ENCODE data around the gene CRPPA.

Gene CRPPA

DNA sequence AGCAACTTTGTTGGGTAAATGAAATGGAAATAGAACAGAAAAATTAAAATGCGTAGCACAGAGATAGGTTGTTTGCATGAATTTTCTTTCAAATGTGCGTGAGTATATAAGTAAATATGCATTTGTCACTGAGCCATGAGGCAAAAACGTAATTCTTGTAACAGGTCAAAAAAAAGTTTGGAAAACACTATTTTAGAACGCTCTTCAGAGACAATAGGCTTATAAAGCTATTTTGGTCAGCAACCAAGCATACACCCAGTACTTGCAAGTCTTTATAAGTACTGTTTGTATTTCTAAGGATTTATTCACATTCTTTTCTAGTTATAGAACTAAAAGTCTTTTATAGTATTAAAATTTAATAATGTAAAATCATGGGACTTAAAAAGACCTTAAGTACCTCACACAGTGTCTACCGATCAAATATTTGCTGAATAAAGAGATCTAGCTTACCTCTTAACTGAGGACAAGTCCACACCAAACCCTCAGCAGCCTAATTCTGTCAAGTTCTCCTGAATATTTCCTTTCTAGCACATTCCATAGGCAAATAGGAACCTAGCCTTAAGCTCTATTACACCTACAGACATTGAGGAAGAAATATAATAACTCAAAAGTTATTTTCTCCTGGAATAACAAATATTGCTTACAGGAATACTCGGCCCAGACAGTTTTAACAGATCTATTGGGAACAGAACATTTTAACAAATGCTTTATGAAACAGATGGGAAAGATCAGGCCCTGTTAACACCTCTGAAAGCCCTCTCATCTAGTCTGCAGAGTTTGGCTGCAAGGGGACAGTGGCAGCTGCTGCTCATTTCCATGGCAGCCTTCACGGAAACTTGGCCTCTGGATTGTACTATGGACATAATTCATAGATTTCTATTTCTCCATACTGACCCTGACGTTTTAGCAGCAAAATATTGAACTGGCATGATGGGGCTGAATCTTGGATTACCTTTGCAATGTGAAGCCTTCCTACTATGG, 8.8 kb downstream of the CRPPA start:
- Histone ChIP-seq H3K4me3 (ENCODE audit: low read depth, low read length) (no peak overlapping the region), H3K79me2 (ENCODE audit: control insufficient read depth, insufficient read depth, low read length, poor library complexity) (no peaks in the 10 kb centered on the region), H3K9ac (ENCODE audit: low read length) (no peak overlapping the region), H2AFZ (ENCODE audit: insufficient read depth, low read length, poor library complexity) (no peak overlapping the region), H3K27me3 (ENCODE audit: insufficient read depth, low read length) (no peaks in the 10 kb centered on the region), H3K4ac (ENCODE audit: low read depth, low read length) (no peak overlapping the region), H4K12ac (ENCODE audit: low read depth, low read length) (no peak overlapping the region), H3K9me3 (ENCODE audit: insufficient read depth, low read depth, low read length) (no peaks in the 10 kb centered on the region), H3K36me3 (ENCODE audit: control insufficient read depth in 1 of 2, insufficient read depth in 2 of 2, low read length in 2 of 2) (no peaks in the 10 kb centered on the region), H3K18ac (ENCODE audit: low read length) (no peak overlapping the region), H3K4me2 (ENCODE audit: low read length) (no peak overlapping the region), H3K14ac (ENCODE audit: low read length) (no peak overlapping the region), H3K23ac (ENCODE audit: low read length) (no peak overlapping the region), H2BK12ac (ENCODE audit: low read length) (no peak overlapping the region), H4K91ac (ENCODE audit: low read depth, low read length) (no peak overlapping the region), H3K4me1 (ENCODE audit: control insufficient read depth in 1 of 2, insufficient read depth in 2 of 2, low read length in 2 of 2) (no peaks in the 10 kb centered on the region), H3K27ac (ENCODE audit: low read depth, low read length) (no peak overlapping the region), H3K79me1 (ENCODE audit: low read length) (no peaks in the 10 kb centered on the region), H2BK5ac (ENCODE audit: low read depth, low read length, poor library complexity) (no peak overlapping the region), H2AK5ac (ENCODE audit: low read length) (no peak overlapping the region), H2BK120ac (ENCODE audit: insufficient read depth, low read length, poor library complexity) (no peak overlapping the region), H4K8ac (ENCODE audit: low read depth, low read length) (no peak overlapping the region)
- WGBS (ENCODE audit: extremely low coverage, insufficient coverage, insufficient read length): no CpG with 5 or more reads among the region's 8 CpGs
- no peak for DNase-seq

DNA sequence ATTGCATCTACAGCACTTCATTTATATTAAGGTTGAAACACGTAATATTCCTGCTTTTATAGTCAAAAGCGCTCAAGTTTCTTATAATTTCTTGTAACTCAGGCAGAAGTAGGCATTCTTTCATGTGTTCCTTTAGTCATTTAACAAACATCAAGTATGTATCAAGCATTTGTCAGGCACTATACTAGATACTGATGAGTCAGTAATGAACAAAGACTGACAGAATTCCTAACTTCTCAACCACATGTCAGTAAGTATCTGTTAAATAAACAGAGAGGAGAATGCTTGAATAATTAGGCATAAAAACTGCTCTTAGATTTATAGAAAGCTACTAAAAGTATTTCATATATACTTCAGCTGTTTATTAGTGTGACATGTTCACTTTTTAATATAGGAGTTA, 9.9 kb downstream of the CRPPA start:
- H4K8ac ChIP-seq (ENCODE audit: low read depth, low read length): no peak overlapping the region
- H3K4ac ChIP-seq (ENCODE audit: low read depth, low read length): no peak overlapping the region
- no peak overlapping the region for H3K27ac ChIP-seq (ENCODE audit: low read depth, low read length)
- WGBS (ENCODE audit: extremely low coverage, insufficient coverage, insufficient read length): no CpG with 5 or more reads among the region's 2 CpGs
- H3K36me3 ChIP-seq (ENCODE audit: control insufficient read depth in 1 of 2, insufficient read depth in 2 of 2, low read length in 2 of 2): no peaks in the 10 kb centered on the region
- H3K4me2 ChIP-seq (ENCODE audit: low read length): no peak overlapping the region
- H2AFZ ChIP-seq (ENCODE audit: insufficient read depth, low read length, poor library complexity): no peak overlapping the region
- H3K79me1 ChIP-seq (ENCODE audit: low read length): no peaks in the 10 kb centered on the region
- no peak overlapping the region for H3K9ac ChIP-seq (ENCODE audit: low read length)
- H3K23ac ChIP-seq (ENCODE audit: low read length): no peak overlapping the region
- no peak overlapping the region for H4K12ac ChIP-seq (ENCODE audit: low read depth, low read length)
- H3K4me1 ChIP-seq (ENCODE audit: control insufficient read depth in 1 of 2, insufficient read depth in 2 of 2, low read length in 2 of 2): no peaks in the 10 kb centered on the region
- H3K79me2 ChIP-seq (ENCODE audit: control insufficient read depth, insufficient read depth, low read length, poor library complexity): no peaks in the 10 kb centered on the region
- no peaks in the 10 kb centered on the region for H3K9me3 ChIP-seq (ENCODE audit: insufficient read depth, low read depth, low read length)
- H2BK5ac ChIP-seq (ENCODE audit: low read depth, low read length, poor library complexity): no peak overlapping the region
- H3K14ac ChIP-seq (ENCODE audit: low read length): no peak overlapping the region
- no peak overlapping the region for H3K18ac ChIP-seq (ENCODE audit: low read length)
- no peak overlapping the region for H2BK12ac ChIP-seq (ENCODE audit: low read length)
- H4K91ac ChIP-seq (ENCODE audit: low read depth, low read length): no peak overlapping the region
- DNase-seq: no peak
- H2AK5ac ChIP-seq (ENCODE audit: low read length): no peak overlapping the region
- no peak overlapping the region for H2BK120ac ChIP-seq (ENCODE audit: insufficient read depth, low read length, poor library complexity)
- no peaks in the 10 kb centered on the region for H3K27me3 ChIP-seq (ENCODE audit: insufficient read depth, low read length)
- no peak overlapping the region for H3K4me3 ChIP-seq (ENCODE audit: low read depth, low read length)

DNA sequence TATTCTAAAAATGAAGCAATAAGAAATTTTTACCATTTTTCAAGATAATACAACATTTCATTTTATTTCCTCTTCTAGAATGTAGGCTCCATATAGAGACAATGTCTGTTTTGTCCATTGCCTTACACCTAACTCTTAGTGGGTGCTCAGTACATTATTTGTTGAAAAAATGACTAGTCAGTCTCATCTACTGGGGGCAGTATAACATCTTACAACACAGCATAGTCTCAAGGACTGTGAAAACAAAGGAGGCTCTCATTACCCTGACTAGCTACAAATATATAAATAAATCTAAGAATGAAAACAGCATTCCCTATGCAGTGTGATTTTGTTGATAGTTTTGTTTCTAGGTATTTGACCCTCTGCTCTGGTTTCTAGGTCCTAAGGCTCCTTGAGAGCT, 11.6 kb downstream of the CRPPA start:
- Histone ChIP-seq H3K9me3 (ENCODE audit: insufficient read depth, low read depth, low read length) (no peaks in the 10 kb centered on the region), H4K12ac (ENCODE audit: low read depth, low read length) (no peak overlapping the region), H2BK5ac (ENCODE audit: low read depth, low read length, poor library complexity) (no peak overlapping the region), H2BK120ac (ENCODE audit: insufficient read depth, low read length, poor library complexity) (no peak overlapping the region), H3K23ac (ENCODE audit: low read length) (no peak overlapping the region), H3K4me1 (ENCODE audit: control insufficient read depth in 1 of 2, insufficient read depth in 2 of 2, low read length in 2 of 2) (no peaks in the 10 kb centered on the region), H4K8ac (ENCODE audit: low read depth, low read length) (no peak overlapping the region), H3K79me1 (ENCODE audit: low read length) (no peaks in the 10 kb centered on the region), H3K79me2 (ENCODE audit: control insufficient read depth, insufficient read depth, low read length, poor library complexity) (no peaks in the 10 kb centered on the region), H2AFZ (ENCODE audit: insufficient read depth, low read length, poor library complexity) (no peak overlapping the region), H3K14ac (ENCODE audit: low read length) (no peak overlapping the region), H3K27me3 (ENCODE audit: insufficient read depth, low read length) (no peaks in the 10 kb centered on the region), H3K4ac (ENCODE audit: low read depth, low read length) (no peak overlapping the region), H2AK5ac (ENCODE audit: low read length) (no peak overlapping the region), H3K4me3 (ENCODE audit: low read depth, low read length) (no peak overlapping the region), H3K27ac (ENCODE audit: low read depth, low read length) (no peak overlapping the region), H3K4me2 (ENCODE audit: low read length) (no peak overlapping the region), H4K91ac (ENCODE audit: low read depth, low read length) (no peak overlapping the region), H3K18ac (ENCODE audit: low read length) (no peak overlapping the region), H2BK12ac (ENCODE audit: low read length) (no peak overlapping the region), H3K36me3 (ENCODE audit: control insufficient read depth in 1 of 2, insufficient read depth in 2 of 2, low read length in 2 of 2) (no peaks in the 10 kb centered on the region), H3K9ac (ENCODE audit: low read length) (no peak overlapping the region)
- no peak for DNase-seq

DNA sequence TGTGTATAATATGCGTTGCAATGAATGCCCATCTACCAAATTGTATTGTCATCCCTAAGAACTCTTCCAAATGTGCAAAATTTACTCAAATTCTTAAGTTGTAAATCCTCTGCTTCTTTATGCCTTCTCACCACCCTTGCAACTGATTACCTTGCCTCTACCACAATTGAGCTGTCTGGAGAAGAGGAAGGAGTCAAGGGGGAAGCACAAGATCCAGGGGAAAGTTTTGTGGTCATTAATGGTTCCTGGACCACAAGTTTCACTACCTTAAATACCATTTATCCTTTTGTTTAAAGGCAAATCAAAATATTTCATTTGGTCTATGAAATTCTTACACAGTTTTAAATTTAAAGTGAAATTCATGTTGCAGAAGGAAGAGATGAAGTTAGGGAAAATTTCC, 16.7 kb downstream of the CRPPA start:
- H3K4me1 ChIP-seq (ENCODE audit: control insufficient read depth in 1 of 2, insufficient read depth in 2 of 2, low read length in 2 of 2): no peaks in the 10 kb centered on the region
- H3K9ac ChIP-seq (ENCODE audit: low read length): no peak overlapping the region
- no CpG with 5 or more reads among the region's 1 CpG for WGBS (ENCODE audit: extremely low coverage, insufficient coverage, insufficient read length)
- no peak for DNase-seq
- H2AK5ac ChIP-seq (ENCODE audit: low read length): no peak overlapping the region
- no peak overlapping the region for H3K23ac ChIP-seq (ENCODE audit: low read length)
- no peak overlapping the region for H2AFZ ChIP-seq (ENCODE audit: insufficient read depth, low read length, poor library complexity)
- peaks cover 10% of the 10 kb centered on the region for H3K9me3 ChIP-seq (ENCODE audit: insufficient read depth, low read depth, low read length)
- no peak overlapping the region for H2BK12ac ChIP-seq (ENCODE audit: low read length)
- no peak overlapping the region for H3K4me2 ChIP-seq (ENCODE audit: low read length)
- H3K36me3 ChIP-seq (ENCODE audit: control insufficient read depth in 1 of 2, insufficient read depth in 2 of 2, low read length in 2 of 2): peaks cover 0 to 9% of the 10 kb centered on the region in 2 experiments
- H3K27ac ChIP-seq (ENCODE audit: low read depth, low read length): no peak overlapping the region
- H3K79me1 ChIP-seq (ENCODE audit: low read length): no peaks in the 10 kb centered on the region
- H2BK120ac ChIP-seq (ENCODE audit: insufficient read depth, low read length, poor library complexity): no peak overlapping the region
- no peak overlapping the region for H3K18ac ChIP-seq (ENCODE audit: low read length)
- no peaks in the 10 kb centered on the region for H3K79me2 ChIP-seq (ENCODE audit: control insufficient read depth, insufficient read depth, low read length, poor library complexity)
- H4K12ac ChIP-seq (ENCODE audit: low read depth, low read length): no peak overlapping the region
- no peaks in the 10 kb centered on the region for H3K27me3 ChIP-seq (ENCODE audit: insufficient read depth, low read length)
- H4K91ac ChIP-seq (ENCODE audit: low read depth, low read length): no peak overlapping the region
- no peak overlapping the region for H2BK5ac ChIP-seq (ENCODE audit: low read depth, low read length, poor library complexity)
- no peak overlapping the region for H4K8ac ChIP-seq (ENCODE audit: low read depth, low read length)
- H3K4me3 ChIP-seq (ENCODE audit: low read depth, low read length): no peak overlapping the region
- H3K4ac ChIP-seq (ENCODE audit: low read depth, low read length): no peak overlapping the region
- no peak overlapping the region for H3K14ac ChIP-seq (ENCODE audit: low read length)
